NCI-H2171 (cell line): Measurements from ENCODE around the gene SLC25A42.
"Not testable (repeated sequence)": the region's sequence is repeated elsewhere in the genome, so short reads cannot be mapped to it uniquely, and the experiment has no call there.

Experiments
- DNase-seq: peaks from one replicate; lab custom pipeline; 2025; lab: John Stamatoyannopoulos, UW

Gene SLC25A42

GRCh38 chr19:19063183-19064097, at the start of gene SLC25A42:
Gene SLC25A42, plus strand, starts transcription at chr19:19063994. Its CDS starts 32,131 bp downstream, at chr19:19096125.
- DNase-seq = peak; percentile 98

- no peak for DNase-seq
These were observed 42.7 kb upstream of the SLC25A42 start for GRCh38 chr19:19021115-19021514.

DNA sequence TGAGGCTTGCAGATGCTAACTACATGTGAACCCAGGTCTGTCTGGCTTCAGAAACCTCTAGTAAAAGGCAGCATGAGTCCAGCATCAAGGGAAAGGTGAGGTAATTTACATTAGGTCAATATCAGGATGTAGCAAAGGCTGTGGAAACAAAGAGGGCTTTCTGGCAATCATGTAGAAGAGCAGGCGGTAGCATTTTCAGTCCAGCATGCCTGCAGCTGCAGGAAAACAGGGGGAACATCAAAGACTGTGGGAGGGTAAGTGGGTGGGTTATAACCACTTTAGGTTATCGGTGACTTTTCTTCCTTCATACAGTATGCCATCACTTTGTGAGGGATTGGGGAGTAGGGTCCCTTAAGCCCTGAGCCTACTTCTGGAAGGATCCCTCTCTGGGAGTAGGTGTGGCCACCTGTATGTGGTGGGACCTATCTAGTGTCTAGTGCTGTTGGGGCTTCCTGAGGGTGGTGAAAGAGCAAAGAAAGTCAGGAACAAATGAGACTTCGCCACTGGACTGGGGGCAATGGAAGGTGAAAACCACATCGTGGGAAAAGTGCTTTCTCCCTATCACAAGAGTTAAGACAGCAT, 41.3 kb upstream of the SLC25A42 start:
- DNase-seq = no peak

DNA sequence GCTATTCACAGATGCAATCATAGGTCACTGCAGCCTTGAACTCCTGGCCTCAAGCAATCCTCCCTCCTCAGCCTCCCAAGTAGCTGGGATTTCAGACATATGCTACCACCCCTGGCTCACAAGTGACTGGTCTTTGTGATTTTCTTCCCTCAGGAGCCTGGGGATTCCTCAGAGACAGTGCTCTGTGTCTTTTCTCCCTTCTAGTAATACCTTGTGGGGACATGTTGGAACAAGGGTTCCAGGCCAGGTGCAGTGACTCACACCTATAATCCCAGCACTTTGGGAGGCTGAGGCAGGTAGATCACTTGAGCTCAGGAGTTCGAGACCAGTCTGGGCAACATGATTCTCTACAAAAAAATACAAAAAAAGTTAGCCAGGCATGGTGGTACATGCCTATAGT, 40.4 kb upstream of the SLC25A42 start:
- not testable (repeated sequence) for DNase-seq

GRCh38 chr19:19025861-19026260, 37.9 kb upstream of the SLC25A42 start:
- DNase-seq = no peak

DNA sequence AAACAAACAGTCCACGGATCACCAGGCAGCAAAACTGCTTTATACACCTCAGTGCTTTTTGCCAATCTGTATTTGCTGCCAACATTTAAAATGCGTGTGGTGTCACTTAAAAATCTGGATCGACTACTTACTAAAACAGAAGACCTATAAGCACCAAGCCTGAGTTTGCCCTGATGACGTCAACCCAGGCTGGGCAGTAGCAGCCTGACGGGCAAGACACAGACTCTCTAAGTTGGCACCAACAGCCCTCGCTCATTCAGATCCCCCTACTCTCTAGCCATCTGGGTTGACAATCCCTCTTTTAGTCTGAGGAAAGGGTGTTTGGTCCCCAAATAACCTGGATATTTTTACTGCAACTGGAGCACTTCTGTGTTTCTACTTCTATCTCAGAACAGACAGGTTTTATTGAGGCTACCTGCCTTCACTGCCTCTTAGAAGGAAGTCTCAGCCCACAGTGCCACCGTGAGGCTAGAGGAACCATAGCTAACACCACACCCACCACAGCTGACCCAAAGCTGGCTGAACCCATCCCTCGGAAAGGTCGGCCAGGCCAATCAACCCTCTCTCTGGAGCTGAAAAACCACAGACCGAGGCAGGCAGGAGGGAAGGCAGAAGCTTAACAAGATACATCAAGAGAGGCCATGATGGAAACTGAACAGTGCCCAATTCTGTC, 37.4 kb upstream of the SLC25A42 start:
- no peak for DNase-seq

DNA sequence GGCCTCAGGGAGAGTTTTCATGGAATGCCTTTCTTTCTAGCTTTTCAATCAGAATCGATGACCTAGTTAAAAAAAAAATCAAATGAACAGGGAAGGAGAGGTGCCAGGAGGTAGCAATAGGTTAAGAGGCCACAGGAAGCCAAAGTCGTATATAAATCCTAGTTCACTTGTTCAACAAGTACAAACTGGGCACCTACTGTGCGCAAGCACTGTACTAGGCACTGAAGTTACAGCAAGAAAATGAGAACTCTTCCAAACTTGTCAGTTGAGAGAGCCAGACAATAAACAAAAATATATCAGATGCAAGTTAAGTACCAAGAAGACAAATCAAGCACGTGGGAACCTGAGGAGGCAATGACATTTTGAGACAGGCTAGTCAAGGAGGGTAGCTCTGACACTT, 36.6 kb upstream of the SLC25A42 start:
- DNase-seq = no peak

DNA sequence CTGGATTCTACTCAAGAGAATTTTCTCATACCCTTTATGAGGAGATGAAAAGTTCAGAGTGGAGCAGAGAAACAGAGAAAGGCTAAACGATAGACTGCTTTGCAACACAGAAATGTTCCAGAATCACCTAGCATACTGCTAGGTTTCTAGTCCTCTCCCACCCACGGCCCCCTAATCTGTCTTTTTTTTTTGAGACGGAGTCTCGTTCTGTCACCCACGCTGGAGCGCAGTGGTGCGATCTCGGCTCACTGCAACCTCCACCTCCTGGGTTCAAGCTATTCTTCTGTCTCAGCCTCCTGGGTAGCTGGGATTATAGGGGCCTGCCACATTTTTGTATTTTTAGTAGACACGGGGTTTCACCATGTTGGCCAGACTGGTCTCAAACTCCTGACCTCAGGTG, 35.3 kb upstream of the SLC25A42 start:
- DNase-seq = no peak

- no peak for DNase-seq
These were observed 31.9 kb upstream of the SLC25A42 start for GRCh38 chr19:19031891-19032290.

- DNase-seq = no peak
These were observed 31.2 kb upstream of the SLC25A42 start for GRCh38 chr19:19032420-19033175.

GRCh38 chr19:19033176-19033425, 30.7 kb upstream of the SLC25A42 start:
- DNase-seq = no peak

DNA sequence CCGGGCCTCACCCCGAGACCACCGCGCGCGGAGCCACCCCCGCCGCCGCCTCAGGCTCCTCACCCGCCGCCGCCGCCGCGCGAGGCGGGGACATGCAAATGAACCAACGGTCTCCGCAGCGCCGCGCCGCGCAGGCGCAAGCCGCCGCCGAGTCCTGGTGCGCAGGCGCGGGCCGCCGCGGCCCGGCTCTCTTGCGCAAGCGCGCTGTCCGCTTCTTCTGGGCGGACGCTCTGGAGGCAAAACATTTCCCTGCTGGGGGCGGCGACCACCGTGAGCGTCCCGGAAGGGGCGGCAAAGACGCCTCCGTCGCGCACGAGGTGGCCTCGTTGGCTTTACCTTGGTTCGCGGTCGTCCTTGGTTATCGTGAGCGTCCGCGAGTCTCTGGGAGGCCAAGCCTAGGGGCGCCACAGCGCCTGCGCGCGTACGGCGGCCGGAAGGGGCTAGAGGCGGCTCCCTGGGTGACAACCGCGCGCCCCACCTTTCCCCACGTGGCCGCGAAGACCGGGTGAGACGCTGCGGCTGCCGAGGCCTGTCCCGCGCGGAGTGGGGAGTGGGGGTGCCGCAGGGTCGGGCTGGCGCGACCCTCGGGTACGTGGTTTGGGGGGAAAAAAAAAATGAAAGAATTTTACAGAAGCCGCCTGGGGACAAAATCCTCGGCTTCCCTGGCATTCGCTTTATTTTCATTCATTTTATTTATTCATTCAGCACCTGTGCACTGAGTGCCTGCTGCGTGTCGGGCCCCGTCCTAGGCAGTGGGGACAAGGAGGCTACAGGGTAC, 30.2 kb upstream of the SLC25A42 start, which contains the start of the genes ARMC6 and SUGP2:
Gene ARMC6 (plus strand): TSS at position 178 of the 778 bp plus-strand sequence. CDS start 607 bp downstream, outside the sequence.
Gene SUGP2 (minus strand): TSS at position 92 of the 778 bp plus-strand sequence. CDS start 2,446 bp downstream, outside the sequence.
- DNase-seq = peak; percentile 89

DNA sequence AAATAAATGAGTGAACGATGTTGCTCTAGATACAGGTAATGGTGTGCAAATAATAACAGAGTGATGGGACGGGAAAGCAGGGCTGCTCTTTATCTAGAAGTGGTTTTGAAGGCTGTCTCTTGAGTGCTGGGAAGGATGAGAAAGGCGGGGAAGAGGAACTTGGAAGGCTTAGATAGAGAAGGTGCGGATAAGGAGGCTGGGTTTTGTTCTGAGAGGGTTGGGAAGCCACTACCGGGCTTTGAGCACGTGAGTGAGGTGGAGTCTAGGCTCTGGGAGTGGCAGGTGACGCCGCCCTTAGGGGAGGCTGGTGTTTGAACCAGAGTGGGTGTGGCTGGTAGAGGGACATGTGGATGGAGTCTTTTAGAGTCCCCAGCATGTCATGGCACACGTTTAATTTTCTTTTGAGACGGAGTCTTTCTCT, 29.6 kb upstream of the SLC25A42 start:
- peak; percentile 45 for DNase-seq

DNA sequence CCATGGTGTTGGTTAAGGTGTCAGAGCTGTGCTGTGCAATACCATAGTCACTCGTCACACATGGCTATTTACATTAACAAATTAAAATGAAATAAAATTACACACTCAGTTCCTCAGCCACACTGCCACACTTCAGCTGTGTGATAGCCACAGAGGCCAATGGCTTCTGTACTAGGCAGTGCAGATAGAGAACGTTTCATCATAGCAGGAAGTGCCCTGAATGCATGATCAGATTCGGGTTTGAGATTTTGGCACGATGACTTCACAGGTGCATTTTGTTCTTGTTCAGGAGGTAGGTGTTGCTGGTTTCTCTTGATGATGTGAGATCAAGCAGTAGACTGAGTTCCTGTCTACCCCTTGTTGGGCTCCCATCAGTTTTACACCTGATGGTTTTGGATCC, 23.9 kb upstream of the SLC25A42 start:
- no peak for DNase-seq

- no peak for DNase-seq
These were observed 23.4 kb upstream of the SLC25A42 start for GRCh38 chr19:19040417-19040816.

DNA sequence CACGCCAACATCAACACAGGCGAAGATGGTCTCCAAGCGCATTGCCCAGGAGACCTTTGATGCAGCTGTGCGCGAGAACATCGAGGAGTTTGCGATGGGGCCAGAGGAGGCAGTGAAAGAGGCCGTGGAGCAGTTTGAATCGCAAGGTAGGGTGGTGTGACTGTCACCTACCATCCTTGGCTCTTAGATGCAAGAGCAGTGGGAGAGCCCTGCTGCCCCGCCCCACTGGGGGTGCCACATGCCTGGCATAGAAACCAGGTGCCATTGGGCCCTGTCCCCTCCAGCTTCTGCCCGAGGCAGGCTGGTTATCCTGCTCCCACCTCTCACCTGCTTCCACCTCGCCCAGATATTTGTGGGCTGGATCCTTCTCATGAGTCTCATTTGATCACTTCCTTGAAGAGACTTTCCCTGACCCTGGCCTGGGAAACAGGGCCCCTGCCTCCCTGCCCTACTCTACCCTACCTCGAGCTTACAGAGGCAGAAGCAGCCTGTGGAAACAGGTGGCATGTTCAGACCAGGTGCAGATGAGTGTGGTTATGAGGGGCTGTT, 21.0 kb upstream of the SLC25A42 start:
- no peak for DNase-seq

DNA sequence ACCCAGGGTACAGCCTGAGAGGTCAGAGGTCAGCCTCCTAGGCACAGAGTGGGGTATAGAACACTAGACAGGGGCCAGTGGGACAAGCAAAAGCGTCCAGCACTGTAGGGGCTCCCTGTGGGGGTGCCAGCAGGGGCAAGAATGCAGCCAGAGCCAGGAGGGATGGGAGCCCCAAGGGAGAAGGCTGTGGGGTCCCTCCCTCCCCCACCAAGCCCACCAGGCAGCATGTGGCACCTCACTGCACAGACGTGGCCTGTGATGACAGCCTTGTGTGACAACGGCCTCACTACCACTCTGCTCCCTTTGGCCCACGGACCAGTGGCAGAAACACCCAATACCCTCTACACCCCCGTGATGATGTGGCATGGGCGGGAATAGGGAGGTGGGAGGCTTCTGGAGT, 20.3 kb upstream of the SLC25A42 start:
- no peak for DNase-seq

DNA sequence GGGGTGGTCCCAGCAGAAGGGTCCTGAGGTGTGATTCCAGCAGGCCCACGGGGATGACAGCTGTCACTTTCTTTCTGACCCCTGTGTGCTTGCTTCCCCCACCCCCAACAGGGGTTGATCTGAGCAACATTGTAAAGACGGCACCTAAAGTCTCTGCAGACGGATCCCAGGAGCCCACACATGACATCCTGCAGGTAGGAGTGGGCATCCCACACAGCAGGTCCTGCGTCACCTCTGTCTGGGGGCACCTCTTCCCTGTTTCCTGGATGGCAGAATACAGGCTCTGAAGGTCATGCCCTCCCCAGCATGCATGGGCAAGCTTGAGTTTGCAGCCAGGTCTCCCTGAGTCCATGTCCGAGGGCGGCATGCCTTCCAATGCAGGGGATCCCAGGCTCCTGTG, 19.9 kb upstream of the SLC25A42 start:
- DNase-seq = no peak

DNA sequence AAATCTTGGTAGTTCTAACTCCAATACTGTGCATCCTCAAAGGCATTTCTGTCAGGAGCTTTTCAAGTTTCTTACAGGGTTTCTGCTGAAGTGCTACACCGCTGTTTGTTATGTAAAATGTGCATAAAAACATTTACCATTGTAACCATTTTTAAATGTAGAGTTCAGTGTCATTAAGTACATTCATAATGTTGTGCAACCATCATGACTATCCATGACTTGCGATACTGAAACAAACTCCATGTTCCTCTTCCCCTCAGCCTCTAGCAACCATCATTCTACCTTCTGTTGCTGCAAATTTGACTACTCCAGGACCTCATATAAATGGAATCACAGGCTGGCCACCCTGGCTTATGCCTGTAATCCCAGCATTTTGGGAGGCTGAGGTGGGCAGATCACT, 14.4 kb upstream of the SLC25A42 start:
- no peak for DNase-seq

- DNase-seq = no peak
These were observed 13.7 kb upstream of the SLC25A42 start for GRCh38 chr19:19050104-19050503.

DNA sequence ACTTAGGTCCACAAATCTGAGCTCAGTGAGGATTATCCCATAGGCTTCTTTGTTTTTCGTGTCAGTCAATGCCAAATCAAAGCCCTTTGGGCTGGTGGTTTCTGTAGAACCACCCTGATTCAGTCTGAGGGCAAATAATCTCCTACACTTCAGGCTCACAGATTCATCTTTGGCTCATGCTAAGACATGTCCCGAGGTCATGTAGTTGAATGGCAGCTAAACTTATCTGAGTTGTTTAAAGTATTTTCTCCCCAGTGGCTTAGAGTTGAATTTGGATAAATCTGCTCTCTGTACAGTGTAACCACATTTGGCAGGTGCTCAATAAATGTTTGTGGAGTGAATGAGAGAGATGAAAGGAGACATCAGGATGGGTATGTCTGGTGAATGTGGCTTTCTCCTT, 13.1 kb upstream of the SLC25A42 start:
- DNase-seq = no peak
